ENCODE measurements around the gene C8B. TPM values are rescaled to one million over a fixed set of nuclear protein-coding genes. Genes with fewer than 3 reads are reported as not detected.

Gene C8B
- total RNA-seq, result not detected
- long read RNA-seq, donor 1, result 0 reads
- long read RNA-seq, donor 2, result 0 reads

GRCh38 chr1:56965916-56966697 lies at the start of gene C8B:
Gene C8B (minus strand): TSS chr1:56966015. CDS start chr1:56965948, 67 bp downstream.
- intact Hi-C loops (cut with DNase I, micrococcal nuclease), result no loop called here
- ATAC-seq, result no peak
- TF ChIP-seq CTCF (IDR thresholded peaks at IDR 0.05), result no peak
- no peak for DNase-seq
- Histone ChIP-seq H3K4me1 (ENCODE audit: low read depth) (no peaks in the 10 kb centered on the region), H3K36me3 (ENCODE audit: low read depth) (no peaks in the 10 kb centered on the region), H3K9me3 (no peaks in the 10 kb centered on the region), H3K4me3 (no peak within 1 kb of the TSS)

- TF ChIP-seq CTCF (IDR thresholded peaks at IDR 0.05), result no peak
- Histone ChIP-seq H3K36me3 (ENCODE audit: low read depth) (no peaks in the 10 kb centered on the region), H3K4me3 (no peak overlapping the region), H3K9me3 (no peaks in the 10 kb centered on the region), H3K4me1 (ENCODE audit: low read depth) (no peaks in the 10 kb centered on the region)
- intact Hi-C loops (cut with DNase I, micrococcal nuclease), result no loop called here
- no peak for ATAC-seq
- no peak for DNase-seq
These were observed 49.3 kb upstream of the C8B start for GRCh38 chr1:57015071-57015470.

- intact Hi-C loops (cut with DNase I, micrococcal nuclease), result no loop called here
- ATAC-seq, result no peak
- no peak for DNase-seq
- Histone ChIP-seq H3K36me3 (ENCODE audit: low read depth) (no peaks in the 10 kb centered on the region), H3K9me3 (no peaks in the 10 kb centered on the region), H3K4me1 (ENCODE audit: low read depth) (no peaks in the 10 kb centered on the region), H3K4me3 (no peak overlapping the region)
- no peak for TF ChIP-seq CTCF (IDR thresholded peaks at IDR 0.05)
These were observed 47.7 kb upstream of the C8B start for GRCh38 chr1:57013522-57013921.

- no peak for TF ChIP-seq CTCF (IDR thresholded peaks at IDR 0.05)
- H3K9me3 ChIP-seq, result no peaks in the 10 kb centered on the region
- DNase-seq, result no peak
- no peak for ATAC-seq
- intact Hi-C loops (cut with DNase I, micrococcal nuclease), result no loop called here
- no peaks in the 10 kb centered on the region for H3K4me1 ChIP-seq (ENCODE audit: low read depth)
- no peak overlapping the region for H3K4me3 ChIP-seq
- no peaks in the 10 kb centered on the region for H3K36me3 ChIP-seq (ENCODE audit: low read depth)
These were observed 46.5 kb upstream of the C8B start for GRCh38 chr1:57012315-57012714.

GRCh38 chr1:57010511-57010910 lies 44.7 kb upstream of the C8B start:
- ATAC-seq, result no peak
- intact Hi-C loops (cut with DNase I, micrococcal nuclease), result no loop called here
- no peaks in the 10 kb centered on the region for H3K4me1 ChIP-seq (ENCODE audit: low read depth)
- H3K9me3 ChIP-seq, result no peaks in the 10 kb centered on the region
- H3K4me3 ChIP-seq, result no peak overlapping the region
- no peak for DNase-seq
- TF ChIP-seq CTCF (IDR thresholded peaks at IDR 0.05), result no peak
- H3K36me3 ChIP-seq (ENCODE audit: low read depth), result no peaks in the 10 kb centered on the region

Data from mucosa of descending colon (tissue), 3 donors.